Skin of body (tissue), 3 donors: ENCODE results near the gene TP53INP2. TPM values are rescaled to one million over a fixed set of nuclear protein-coding genes. Genes with fewer than 3 reads are reported as not detected.
"Not testable (repeated sequence)": the region's sequence is repeated elsewhere in the genome, so short reads cannot be mapped to it uniquely, and the experiment has no call there.

Experiments
- DNase-seq: peaks from one replicate; lab custom pipeline; 2025; lab: John Stamatoyannopoulos, UW
- small RNA-seq: library from RNA; depleted of rRNA; stranded (forward); fragments of <200 nt; gene quantifications from one replicate; pipeline ENCODE3, GENCODE V24; 2014; ENCODE audit warnings: low replicate concordance
- total RNA-seq: library from RNA; depleted of rRNA; stranded (reverse); fragments of >200 nt; gene quantifications from one replicate; pipeline ENCODE4 v1.2.3, GENCODE V29; 2014

TP53INP2 gene
- total RNA-seq, 1 donor from 2014 or later = 3.8 TPM

GRCh38 chr20:34720266-34720665, 16.1 kb downstream of the TP53INP2 start:
- no peak for DNase-seq

GRCh38 chr20:34722560-34722959, 18.4 kb downstream of the TP53INP2 start:
- DNase-seq = not testable (repeated sequence)

GRCh38 chr20:34724172-34724571, 20.0 kb downstream of the TP53INP2 start:
- no peak for DNase-seq

- no peak for DNase-seq
Measured at GRCh38 chr20:34729416-34729815, 25.3 kb downstream of the TP53INP2 start.

- DNase-seq = no peak
Measured at GRCh38 chr20:34732523-34732922, 28.4 kb downstream of the TP53INP2 start.

GRCh38 chr20:34736106-34736735, 32.1 kb downstream of the TP53INP2 start:
- DNase-seq = no peak

- no peak for DNase-seq
Measured at GRCh38 chr20:34743039-34743438, 38.9 kb downstream of the TP53INP2 start.

GRCh38 chr20:34744340-34744739, 40.2 kb downstream of the TP53INP2 start:
- DNase-seq = no peak

GRCh38 chr20:34744847-34745246, 40.7 kb downstream of the TP53INP2 start:
- no peak for DNase-seq

GRCh38 chr20:34746674-34747073, 42.5 kb downstream of the TP53INP2 start:
- DNase-seq = no peak

GRCh38 chr20:34747479-34747878, 43.3 kb downstream of the TP53INP2 start:
- DNase-seq = no peak

GRCh38 chr20:34748709-34749108, 44.6 kb downstream of the TP53INP2 start:
- no peak for DNase-seq

- DNase-seq = no peak
Measured at GRCh38 chr20:34750484-34750883, 46.3 kb downstream of the TP53INP2 start.

GRCh38 chr20:34751453-34751852, 47.3 kb downstream of the TP53INP2 start:
- no peak for DNase-seq

- DNase-seq = peak; percentile 11
Measured at GRCh38 chr20:34753706-34754461, 49.7 kb downstream of the TP53INP2 start.

- no peak for DNase-seq
Measured at GRCh38 chr20:34754611-34755010, 50.5 kb downstream of the TP53INP2 start.

- DNase-seq = no peak
Measured at GRCh38 chr20:34755367-34755766, 51.2 kb downstream of the TP53INP2 start.

- DNase-seq = no peak
Measured at GRCh38 chr20:34762031-34762555, 57.9 kb downstream of the TP53INP2 start.

Small RNAs within 50 kb of the gene (small RNA-seq; reads per million reads assigned to genes)
- not detected for gene AL118520.1

Other genes with a start within 250 kb of the TP53INP2 start
- gene DYNLRB1, start 187.9 kb upstream of the TP53INP2 start, total RNA-seq = 60.1 TPM
- 18.1 TPM for gene MAP1LC3A, start 145.6 kb upstream of the TP53INP2 start, total RNA-seq
- 9.8 TPM for gene PIGU, start 27.3 kb upstream of the TP53INP2 start, total RNA-seq
- 14.5 TPM for gene NCOA6, start 121.3 kb downstream of the TP53INP2 start, total RNA-seq
- gene GGT7, start 168.5 kb downstream of the TP53INP2 start, total RNA-seq = 7.0 TPM
- gene ACSS2, start 172.3 kb downstream of the TP53INP2 start, total RNA-seq = 218 TPM